ENCODE results near the gene IL1RAPL1.

GRCh38 chrX:29388509-29388908 is 801.3 kb downstream of the IL1RAPL1 start:
- TF ChIP-seq CTCF (IDR thresholded peaks at IDR 0.05) (no peak), POLR2A (IDR thresholded peaks at IDR 0.05) (no peak), POLR2AphosphoS5 (IDR thresholded peaks at IDR 0.05) (no peak)

Data from breast epithelium (tissue), 3 donors.